Ishikawa (cell line): ENCODE data around the gene C1QA.

Experiments used
- CEBPB ChIP-seq: IDR thresholded peaks from 2 replicates; pipeline ENCODE4 v1.6.1; 2012
- CREB1 ChIP-seq: IDR thresholded peaks from 2 replicates; pipeline ENCODE4 v1.6.1; 2012; ENCODE audit warnings: low read depth
- EP300 ChIP-seq: IDR thresholded peaks from 2 replicates; pipeline ENCODE4 v1.6.1; 2012; ENCODE audit warnings: borderline replicate concordance
- FOXM1 ChIP-seq: IDR thresholded peaks from 2 replicates; pipeline ENCODE4 v1.6.1; 2012; ENCODE audit warnings: low read depth, borderline replicate concordance
- MAX ChIP-seq: IDR thresholded peaks from 2 replicates; pipeline ENCODE4 v1.6.1; 2012
- NFIC ChIP-seq: IDR thresholded peaks from 2 replicates; pipeline ENCODE4 v1.6.1; 2012
- RAD21 ChIP-seq: IDR thresholded peaks from 2 replicates; pipeline ENCODE4 v1.6.1; 2012; ENCODE audit warnings: low read depth
- REST ChIP-seq: IDR thresholded peaks from 2 replicates; pipeline ENCODE4 v1.6.1; 2012; ENCODE audit warnings: low read depth, mild to moderate bottlenecking
- TAF1 ChIP-seq: IDR thresholded peaks from 2 replicates; pipeline ENCODE4 v1.6.1; 2012; ENCODE audit warnings: low read depth, mild to moderate bottlenecking
- TCF12 ChIP-seq: IDR thresholded peaks from 2 replicates; pipeline ENCODE4 v1.6.1; 2012; ENCODE audit warnings: low read depth
- TEAD4 ChIP-seq: IDR thresholded peaks from 2 replicates; pipeline ENCODE4 v1.6.1; 2012
- USF1 ChIP-seq: IDR thresholded peaks from 2 replicates; pipeline ENCODE4 v1.6.1; 2012
- YY1 ChIP-seq: IDR thresholded peaks from 2 replicates; pipeline ENCODE4 v1.6.1; 2012; ENCODE audit warnings: low read depth
- ZBTB7A ChIP-seq: IDR thresholded peaks from 2 replicates; pipeline ENCODE4 v1.6.1; 2012; ENCODE audit warnings: low read depth

- TF ChIP-seq ZBTB7A (no peak), REST (no peak), MAX (no peak), YY1 (no peak), RAD21 (no peak), CEBPB (no peak), EP300 (no peak), TAF1 (no peak), TCF12 (no peak), FOXM1 (no peak), NFIC (no peak), TEAD4 (no peak), USF1 (no peak), CREB1 (no peak)
Observed at GRCh38 chr1:22628698-22629444, 7.6 kb upstream of the C1QA start.
